OCI-LY1 (cell line): Measurements from ENCODE around the gene ESRRA.

ENCODE experiments used
- CTCF ChIP-seq: fragments of 200-600 bp; sonication (generic), shearing (Covaris generic); IDR thresholded peaks from 2 replicates; pipeline ENCODE4 v1.5.1; 2017; ENCODE audit warnings: mild to moderate bottlenecking, antibody characterized with exemption, low read length, moderate library complexity, mixed read lengths
- EZH2 ChIP-seq: fragments of 200-600 bp; sonication (generic), shearing (Covaris generic); IDR thresholded peaks from 2 replicates; pipeline ENCODE4 v1.8.0; 2017; ENCODE audit warnings: borderline replicate concordance, mixed run types, mild to moderate bottlenecking, antibody characterized with exemption, low read length, moderate library complexity, mixed read lengths

DNA sequence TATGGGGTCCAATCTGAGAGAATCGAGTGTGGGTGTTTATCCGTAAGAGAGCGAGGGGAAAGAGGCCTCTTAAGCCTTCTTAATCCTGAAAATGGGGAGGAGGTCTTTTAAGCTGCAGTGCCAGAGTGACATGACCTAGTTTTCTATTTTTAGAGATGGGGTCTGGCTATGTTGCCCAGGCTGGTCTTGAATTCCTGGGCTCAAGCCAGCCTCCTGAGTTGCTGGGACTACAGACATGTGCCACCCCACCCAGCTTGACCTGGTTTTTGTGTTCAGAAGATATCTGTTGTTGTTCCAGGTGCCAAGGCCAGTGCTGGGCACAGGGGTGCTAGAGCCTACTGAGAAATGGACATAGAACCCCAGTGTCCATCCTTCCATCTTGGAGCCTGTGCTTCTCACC is 22.2 kb upstream of the ESRRA start:
- TF ChIP-seq CTCF (no peak), EZH2 (no peak)
